Fibroblast of peridontal ligament (primary cell): Measurements from ENCODE around the gene SPATS2L.

ENCODE experiments used
- DNase-seq: peaks from one replicate; pipeline ENCODE4 v3.0.0-alpha.2; 2010; ENCODE audit errors: extremely low read depth

SPATS2L gene

GRCh38 chr2:200348897-200349563 is 42.5 kb downstream of the SPATS2L start:
- no peak for DNase-seq

GRCh38 chr2:200349868-200350267 is 43.4 kb downstream of the SPATS2L start:
- no peak for DNase-seq

GRCh38 chr2:200350850-200351285 is 44.4 kb downstream of the SPATS2L start:
- DNase-seq: peak; percentile 82

- no peak for DNase-seq
These were observed 45.3 kb downstream of the SPATS2L start for GRCh38 chr2:200351815-200352214.

GRCh38 chr2:200352636-200353035 is 46.1 kb downstream of the SPATS2L start:
- no peak for DNase-seq

- peak; percentile 87 for DNase-seq
These were observed 46.6 kb downstream of the SPATS2L start for GRCh38 chr2:200353120-200353519.

- DNase-seq: no peak
These were observed 47.4 kb downstream of the SPATS2L start for GRCh38 chr2:200353874-200354273.

- DNase-seq: peak; percentile 53
These were observed 48.6 kb downstream of the SPATS2L start for GRCh38 chr2:200354833-200355751.

- DNase-seq: peak; percentile 89
These were observed 49.8 kb downstream of the SPATS2L start for GRCh38 chr2:200356321-200356720.

GRCh38 chr2:200356857-200357384 is 50.4 kb downstream of the SPATS2L start:
- peak; percentile 89 for DNase-seq

- DNase-seq: peak; percentile 58
These were observed 51.4 kb downstream of the SPATS2L start for GRCh38 chr2:200357845-200358244.

- no peak for DNase-seq
These were observed 53.1 kb downstream of the SPATS2L start for GRCh38 chr2:200359552-200359951.

GRCh38 chr2:200360364-200360763 is 53.9 kb downstream of the SPATS2L start:
- no peak for DNase-seq

GRCh38 chr2:200362202-200362917 is 55.9 kb downstream of the SPATS2L start:
- DNase-seq: no peak

GRCh38 chr2:200363279-200363678 is 56.8 kb downstream of the SPATS2L start:
- DNase-seq: no peak

- no peak for DNase-seq
These were observed 57.6 kb downstream of the SPATS2L start for GRCh38 chr2:200364142-200364541.

- DNase-seq: no peak
These were observed 58.1 kb downstream of the SPATS2L start for GRCh38 chr2:200364620-200365019.

- DNase-seq: no peak
These were observed 58.7 kb downstream of the SPATS2L start for GRCh38 chr2:200365209-200365608.

- no peak for DNase-seq
These were observed 60.7 kb downstream of the SPATS2L start for GRCh38 chr2:200367155-200367554.

- DNase-seq: no peak
These were observed 63.4 kb downstream of the SPATS2L start for GRCh38 chr2:200369886-200370285.

GRCh38 chr2:200373231-200373630 is 66.7 kb downstream of the SPATS2L start:
- DNase-seq: no peak

GRCh38 chr2:200373973-200374416 is 67.5 kb downstream of the SPATS2L start:
- DNase-seq: no peak
